HL-60/S4 treated with retinoic acid at 250 ng/mL for 4 days and 3 days (cell line): ENCODE data around the gene EFNB2.

Source experiments
- in situ Hi-C: fragments of 300-500 bp; cut with MboI; formaldehyde crosslinking; loops from 2 replicates; pipeline ENCODE4 v1.7.0; 2022; ENCODE audit warnings: low sequenced_read_pairs

Gene EFNB2, protein sequence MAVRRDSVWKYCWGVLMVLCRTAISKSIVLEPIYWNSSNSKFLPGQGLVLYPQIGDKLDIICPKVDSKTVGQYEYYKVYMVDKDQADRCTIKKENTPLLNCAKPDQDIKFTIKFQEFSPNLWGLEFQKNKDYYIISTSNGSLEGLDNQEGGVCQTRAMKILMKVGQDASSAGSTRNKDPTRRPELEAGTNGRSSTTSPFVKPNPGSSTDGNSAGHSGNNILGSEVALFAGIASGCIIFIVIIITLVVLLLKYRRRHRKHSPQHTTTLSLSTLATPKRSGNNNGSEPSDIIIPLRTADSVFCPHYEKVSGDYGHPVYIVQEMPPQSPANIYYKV

DNA sequence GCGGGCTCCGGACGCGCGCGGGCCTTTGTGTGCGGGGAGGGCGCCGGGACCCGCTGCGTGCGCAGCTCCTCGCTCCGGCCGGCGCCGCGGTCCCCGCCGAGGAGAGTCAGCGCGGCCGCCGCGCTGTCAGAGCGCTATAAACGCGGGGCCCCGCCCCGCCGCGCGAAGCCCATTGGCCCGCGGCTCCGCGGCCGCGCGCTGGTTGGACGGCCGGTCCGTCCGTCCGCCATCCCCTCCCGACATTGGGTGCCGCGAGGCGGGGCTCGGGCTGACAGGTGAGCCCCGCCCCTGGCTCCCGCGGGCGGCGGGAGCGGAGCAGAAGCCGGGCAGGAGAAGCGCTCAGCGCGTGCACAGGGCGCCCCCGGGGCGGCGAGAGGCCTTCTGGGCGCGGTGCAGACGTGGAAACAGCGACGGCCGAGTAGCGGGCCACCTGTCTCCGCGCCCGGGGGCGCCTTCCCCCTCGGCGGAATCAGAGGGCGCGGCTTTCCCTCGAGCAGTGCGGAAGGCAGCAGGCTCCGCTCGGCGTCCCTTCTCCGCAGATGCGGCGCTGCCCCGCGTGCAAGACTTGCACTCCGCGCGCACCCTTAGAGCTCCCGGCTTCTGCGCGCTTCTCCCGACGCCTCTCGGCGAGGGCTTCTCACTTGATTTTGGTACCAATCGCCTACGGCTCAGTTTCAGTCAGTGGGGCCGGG is at the start of gene EFNB2:
Gene EFNB2, minus strand, starts transcription at position 111 of the 692 bp plus-strand sequence. CDS start 698 bp downstream, outside the sequence.
- in situ Hi-C loops: no loop called here

DNA sequence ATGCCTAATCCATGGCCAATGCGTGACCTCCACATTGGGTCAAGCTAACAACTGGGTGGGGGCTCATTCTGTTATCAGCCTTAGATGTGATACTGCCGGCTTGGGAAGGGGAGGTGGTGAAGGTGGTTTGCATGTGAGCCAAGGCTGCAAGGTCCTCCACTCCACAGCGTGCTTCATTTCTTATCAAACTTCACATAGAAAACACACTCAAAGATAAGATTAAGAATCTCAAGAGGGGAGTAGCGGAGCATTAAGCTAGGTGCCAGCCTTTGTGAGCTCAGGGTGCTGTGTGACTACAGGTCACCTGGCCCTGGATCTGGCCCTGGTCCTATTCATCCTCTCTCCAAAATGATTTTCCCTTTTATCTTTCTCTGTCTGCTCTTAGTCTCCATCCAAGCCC is 45.8 kb upstream of the EFNB2 start:
- in situ Hi-C loops: no loop called here

- in situ Hi-C loops: no loop called here
Observed at GRCh38 chr13:106575896-106576295, 40.4 kb upstream of the EFNB2 start.

DNA sequence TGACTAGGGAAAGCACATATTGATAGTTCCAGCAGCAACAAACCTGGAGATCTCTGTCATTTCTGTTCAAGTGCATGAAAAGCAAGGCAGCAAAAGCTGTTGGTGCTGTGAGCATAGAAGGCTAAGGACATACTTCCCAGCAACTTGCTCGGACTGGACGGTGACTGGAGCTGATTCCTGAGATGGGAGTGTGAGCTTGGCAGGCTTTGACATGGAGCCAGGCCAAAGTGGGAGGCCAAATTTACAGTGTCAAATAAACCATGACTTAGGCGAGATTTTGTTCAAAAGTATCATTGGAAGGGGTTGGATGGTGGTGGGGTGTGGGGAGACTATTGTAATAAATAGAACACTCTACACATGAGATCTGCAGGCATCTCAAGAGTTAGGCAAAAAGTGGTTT is 38.4 kb upstream of the EFNB2 start:
- in situ Hi-C loops: no loop called here

- in situ Hi-C loops: no loop called here
Observed at GRCh38 chr13:106573284-106573846, 37.9 kb upstream of the EFNB2 start.

DNA sequence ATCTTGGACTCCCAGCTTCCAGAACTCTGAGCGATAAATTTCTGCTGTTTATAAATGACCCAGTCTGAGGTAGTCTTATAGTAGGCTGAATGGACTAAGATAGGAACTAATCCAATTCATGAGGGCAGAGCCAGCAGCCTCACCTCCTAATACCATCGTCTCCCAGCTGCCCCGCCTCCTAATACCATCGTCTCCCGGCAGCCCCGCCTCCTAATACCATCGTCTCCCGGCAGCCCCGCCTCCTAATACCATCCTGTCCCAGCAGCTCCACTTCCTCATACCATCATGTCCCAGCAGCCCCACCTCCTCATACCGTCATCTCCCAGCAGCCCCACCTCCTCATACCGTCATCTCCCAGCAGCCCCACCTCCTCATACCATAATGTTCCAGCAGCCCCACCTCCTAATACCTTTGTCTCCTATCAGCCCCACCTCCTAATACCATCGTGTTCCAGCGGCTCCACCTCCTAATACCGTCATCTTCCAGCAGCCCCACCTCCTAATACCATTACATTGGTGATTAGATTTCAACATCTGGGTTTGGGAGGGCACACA is 34.9 kb upstream of the EFNB2 start:
- in situ Hi-C loops: no loop called here

- in situ Hi-C loops: no loop called here
Observed at GRCh38 chr13:106569233-106570095, 34.0 kb upstream of the EFNB2 start.

- in situ Hi-C loops: no loop called here
Observed at GRCh38 chr13:106568299-106569003, 33.0 kb upstream of the EFNB2 start.

- in situ Hi-C loops: no loop called here
Observed at GRCh38 chr13:106567474-106568298, 32.2 kb upstream of the EFNB2 start, which contains the start of gene ARGLU1. Gene ARGLU1 (minus strand): TSS chr13:106568137. CDS start chr13:106567919, 218 bp downstream.

DNA sequence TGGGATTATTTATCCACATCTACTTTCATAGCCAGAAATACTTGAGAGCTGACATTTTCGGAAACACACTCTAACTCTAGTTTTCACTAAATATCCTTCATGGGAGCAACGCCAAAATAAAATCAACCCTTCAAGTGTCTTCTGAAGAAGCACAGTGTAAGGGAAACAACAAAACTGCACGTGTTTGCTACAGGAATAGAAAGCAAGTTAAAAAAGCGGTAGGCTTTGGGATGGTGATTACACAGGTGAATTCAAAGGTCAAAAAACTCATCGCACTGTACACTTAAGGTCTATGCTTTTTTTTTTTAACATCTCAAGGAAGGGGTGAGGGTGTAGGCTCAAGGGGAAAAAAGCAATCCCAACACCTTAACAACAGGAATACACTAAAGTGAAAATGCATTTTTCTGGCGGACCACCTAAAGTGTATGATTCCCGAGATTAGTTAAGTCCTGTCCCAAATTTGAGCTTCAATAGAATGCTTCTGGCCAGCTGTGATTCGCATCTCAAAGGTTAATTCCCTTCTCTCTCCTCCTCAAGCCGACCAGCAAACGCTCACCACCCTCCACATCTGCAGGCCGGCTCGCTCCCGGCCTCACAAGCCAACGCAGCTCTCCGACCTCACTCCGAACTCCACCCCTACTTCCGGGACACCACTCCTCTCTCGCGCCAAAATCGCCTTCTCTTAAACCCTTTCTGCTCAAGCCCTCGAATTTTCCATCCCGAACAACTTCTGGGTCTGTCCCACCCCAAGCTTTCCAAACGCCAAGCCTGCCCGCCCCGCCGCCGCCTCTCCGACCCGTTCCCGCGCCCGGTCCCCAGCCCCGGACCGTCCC is 31.4 kb upstream of the EFNB2 start:
- in situ Hi-C loops: no loop called here

DNA sequence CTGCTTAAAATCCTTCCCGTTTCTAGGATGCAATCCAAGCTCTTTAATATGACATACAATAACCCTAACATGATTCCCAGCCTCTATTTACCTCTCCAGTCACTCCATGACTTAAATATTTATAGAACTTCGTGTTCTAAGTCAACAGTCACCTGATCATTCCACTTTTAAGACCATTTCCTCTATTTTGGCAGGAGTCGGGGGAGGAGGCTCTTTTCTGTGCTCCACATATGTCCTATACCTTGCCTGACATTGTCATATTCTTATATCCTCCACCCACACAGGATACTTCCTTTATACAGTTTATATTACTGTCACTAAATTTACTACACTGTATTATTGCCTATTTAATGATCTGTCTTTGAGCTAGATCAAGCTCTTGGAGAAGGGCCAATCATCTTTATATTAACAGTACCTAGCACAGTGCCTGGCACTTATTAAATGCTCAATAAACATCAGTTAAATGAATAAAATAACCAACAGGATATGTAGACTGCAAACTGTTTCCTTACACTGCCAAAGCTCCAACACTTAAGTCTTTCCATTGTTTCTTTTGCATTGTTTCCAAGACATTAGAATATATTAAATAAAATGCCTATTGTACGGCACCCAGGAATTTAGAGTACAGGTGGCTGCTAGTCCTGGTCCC is 29.8 kb upstream of the EFNB2 start:
- in situ Hi-C loops: no loop called here

GRCh38 chr13:106562301-106562700 is 26.8 kb upstream of the EFNB2 start:
- in situ Hi-C loops: no loop called here

DNA sequence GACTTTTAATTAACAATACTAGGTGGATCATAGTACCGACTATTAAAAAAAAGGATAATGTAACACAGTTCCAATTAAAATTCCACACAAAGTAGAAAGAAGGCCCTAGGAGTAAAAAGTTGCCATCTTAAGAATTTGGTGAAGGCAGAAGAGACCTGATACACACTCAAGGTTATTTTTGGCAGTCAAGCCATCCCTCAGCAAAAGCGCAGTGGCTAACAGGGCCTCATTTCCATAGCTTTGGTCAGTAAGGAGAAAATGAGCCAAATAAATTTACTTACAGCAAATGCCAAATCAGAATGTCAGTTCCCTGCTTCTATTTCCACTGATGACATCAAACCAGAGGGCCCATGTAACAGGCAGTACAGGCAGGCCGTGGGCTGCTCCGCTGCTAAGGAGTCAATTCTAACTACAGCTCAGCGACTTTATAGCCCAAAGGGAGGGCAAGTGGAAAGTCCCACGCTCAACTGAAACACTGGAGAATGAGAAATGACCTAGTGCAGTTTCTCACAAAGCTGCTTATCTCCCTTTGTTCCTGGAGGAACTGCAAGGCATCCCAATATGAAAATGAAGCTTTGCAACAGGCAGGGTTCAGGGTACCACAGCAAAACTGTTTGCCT is 26.2 kb upstream of the EFNB2 start:
- in situ Hi-C loops: no loop called here

GRCh38 chr13:106560821-106561220 is 25.4 kb upstream of the EFNB2 start:
- in situ Hi-C loops: no loop called here

DNA sequence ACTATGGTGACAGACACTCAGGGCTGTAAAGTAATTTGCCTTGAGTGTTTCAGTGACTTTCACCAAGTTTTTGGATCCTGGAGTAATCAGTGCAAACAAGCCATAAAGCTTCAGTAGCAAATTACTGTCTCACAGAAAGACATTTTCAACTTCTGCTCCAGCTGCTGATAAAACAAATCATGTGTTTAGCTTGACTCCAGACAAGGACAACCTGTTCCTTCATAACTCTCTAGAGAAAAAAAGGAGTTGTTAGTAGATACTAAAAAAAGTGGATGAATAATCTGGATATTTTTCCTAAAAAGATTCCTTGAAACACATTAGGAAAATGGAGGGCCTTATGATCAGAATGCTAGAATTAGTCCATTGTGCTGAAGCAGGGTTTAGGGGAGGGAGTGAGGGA is 23.1 kb upstream of the EFNB2 start:
- in situ Hi-C loops: no loop called here

- in situ Hi-C loops: no loop called here
Observed at GRCh38 chr13:106555631-106556328, 20.3 kb upstream of the EFNB2 start.

DNA sequence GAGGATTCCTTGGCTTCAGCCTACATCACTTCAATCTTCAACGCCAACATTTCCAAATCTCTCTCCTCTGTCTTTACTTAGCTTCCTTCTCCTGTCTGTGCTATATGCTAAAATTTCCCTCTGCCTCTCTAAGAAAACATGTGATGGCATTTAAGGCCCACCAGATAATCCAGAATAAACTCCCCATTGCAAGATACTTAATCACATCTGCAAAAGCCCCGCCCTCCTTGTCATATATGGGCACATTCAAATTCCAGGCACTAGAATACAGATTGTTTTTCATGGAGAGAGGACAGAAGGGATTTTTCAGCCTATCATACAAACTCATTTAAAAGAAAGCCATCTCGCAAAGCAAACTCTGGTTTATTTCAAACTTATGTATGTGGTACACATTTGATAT is 16.3 kb upstream of the EFNB2 start:
- in situ Hi-C loops: no loop called here
